ENCODE results near the gene IFRD1. TPM values are rescaled to one million over a fixed set of nuclear protein-coding genes. Genes with fewer than 3 reads are reported as not detected.

The IFRD1 gene, protein sequence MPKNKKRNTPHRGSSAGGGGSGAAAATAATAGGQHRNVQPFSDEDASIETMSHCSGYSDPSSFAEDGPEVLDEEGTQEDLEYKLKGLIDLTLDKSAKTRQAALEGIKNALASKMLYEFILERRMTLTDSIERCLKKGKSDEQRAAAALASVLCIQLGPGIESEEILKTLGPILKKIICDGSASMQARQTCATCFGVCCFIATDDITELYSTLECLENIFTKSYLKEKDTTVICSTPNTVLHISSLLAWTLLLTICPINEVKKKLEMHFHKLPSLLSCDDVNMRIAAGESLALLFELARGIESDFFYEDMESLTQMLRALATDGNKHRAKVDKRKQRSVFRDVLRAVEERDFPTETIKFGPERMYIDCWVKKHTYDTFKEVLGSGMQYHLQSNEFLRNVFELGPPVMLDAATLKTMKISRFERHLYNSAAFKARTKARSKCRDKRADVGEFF
- total RNA-seq: 25.5 and 30.3 TPM in 2 replicates

GRCh38 chr7:112449902-112450806, at the start of gene IFRD1:
IFRD1 (plus strand) TSS chr7:112450460; CDS start chr7:112450689, 229 bp downstream.
- DNase-seq (ENCODE audit: low read depth in 2 of 2): peak; percentile 93 to 99

DNA sequence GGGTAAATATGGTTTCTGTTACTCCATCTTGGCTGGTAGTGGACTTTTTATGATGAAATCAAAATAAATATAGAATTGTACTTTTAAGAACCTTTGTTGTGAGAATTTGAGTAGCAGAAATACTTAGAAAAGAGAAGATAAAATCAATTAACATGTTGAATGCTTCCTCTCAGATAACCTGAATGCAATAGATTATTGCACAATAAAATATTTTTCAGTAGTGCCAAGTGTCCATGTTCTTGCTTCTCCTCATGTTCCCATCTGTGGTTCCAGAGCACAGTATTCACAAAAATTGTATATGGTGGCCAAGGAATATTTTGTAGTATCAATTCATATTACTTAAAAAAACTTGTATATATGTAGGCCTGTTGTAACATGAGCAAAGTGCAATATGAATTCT, 45.9 kb upstream of the IFRD1 start:
- DNase-seq (ENCODE audit: low read depth in 2 of 2): no peak

DNA sequence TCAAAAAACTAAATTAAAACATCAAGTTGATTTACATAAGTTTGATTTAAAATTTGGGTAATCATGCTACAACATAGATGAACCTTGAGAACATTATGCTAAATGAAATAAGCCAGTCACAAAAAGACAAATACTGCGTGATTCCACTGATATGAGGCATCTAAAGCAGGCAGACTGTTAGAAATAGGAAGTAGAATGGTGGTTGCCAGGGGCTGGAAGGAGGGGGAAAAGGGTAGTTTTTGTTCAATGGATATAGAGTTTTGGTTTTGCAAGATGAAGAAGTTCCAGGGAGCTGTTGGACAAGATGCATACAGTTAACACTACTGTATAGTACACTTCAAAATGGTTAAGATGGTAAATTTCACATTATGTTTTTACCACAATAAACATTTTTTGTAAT, 45.0 kb upstream of the IFRD1 start:
- no peak for DNase-seq (ENCODE audit: low read depth in 2 of 2)

GRCh38 chr7:112407261-112407660, 43.0 kb upstream of the IFRD1 start:
- DNase-seq (ENCODE audit: low read depth in 2 of 2): no peak

DNA sequence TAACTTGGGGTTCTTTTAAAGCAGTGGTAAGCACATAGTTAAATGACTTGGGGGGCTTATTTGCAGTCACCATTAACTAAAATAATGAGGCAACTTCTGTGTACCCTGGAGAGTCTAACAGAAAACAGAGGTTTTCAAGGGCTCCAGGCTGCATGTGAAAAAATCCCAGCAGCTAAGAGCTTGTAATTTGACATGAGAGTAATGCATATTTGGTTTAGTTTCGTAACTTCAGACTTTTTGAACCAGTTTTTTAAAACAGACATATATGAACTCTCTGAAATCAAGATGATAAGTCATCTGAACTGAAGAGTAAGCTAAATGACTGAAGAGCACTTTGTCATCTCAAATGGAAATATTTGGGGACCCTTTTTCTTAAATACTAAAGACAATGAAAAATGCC, 40.2 kb upstream of the IFRD1 start:
- no peak for DNase-seq (ENCODE audit: low read depth in 2 of 2)

DNA sequence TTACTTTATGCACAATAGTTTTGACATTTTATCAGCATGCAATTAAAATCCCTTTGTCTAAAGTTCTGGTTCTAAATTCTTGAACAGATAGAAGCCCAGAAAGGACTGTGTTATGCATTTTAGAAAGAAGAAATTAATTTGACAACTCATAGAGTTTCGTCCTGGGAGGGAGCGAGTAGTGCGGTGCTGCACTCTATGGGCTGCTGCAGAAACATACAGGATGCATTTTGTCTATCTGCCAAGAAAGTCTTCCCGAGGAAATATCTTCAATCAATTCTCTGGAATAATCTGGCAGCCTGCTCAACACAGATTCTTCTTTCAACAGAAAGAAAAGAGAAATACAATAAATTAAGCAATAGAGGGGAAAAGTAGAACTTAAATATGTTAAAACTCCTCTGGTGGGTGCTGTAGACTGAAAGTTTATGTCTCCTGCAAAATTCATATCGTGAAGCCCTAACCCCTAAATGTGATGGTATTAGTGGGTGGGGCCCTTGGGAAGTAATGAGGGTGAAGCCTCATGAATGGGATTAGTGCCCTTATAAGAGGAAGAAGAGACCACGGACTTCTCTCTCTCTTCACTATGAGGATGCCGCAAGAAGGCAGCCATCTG, 39.0 kb upstream of the IFRD1 start:
- DNase-seq (ENCODE audit: low read depth in 2 of 2): peak; percentile 38 to 65

DNA sequence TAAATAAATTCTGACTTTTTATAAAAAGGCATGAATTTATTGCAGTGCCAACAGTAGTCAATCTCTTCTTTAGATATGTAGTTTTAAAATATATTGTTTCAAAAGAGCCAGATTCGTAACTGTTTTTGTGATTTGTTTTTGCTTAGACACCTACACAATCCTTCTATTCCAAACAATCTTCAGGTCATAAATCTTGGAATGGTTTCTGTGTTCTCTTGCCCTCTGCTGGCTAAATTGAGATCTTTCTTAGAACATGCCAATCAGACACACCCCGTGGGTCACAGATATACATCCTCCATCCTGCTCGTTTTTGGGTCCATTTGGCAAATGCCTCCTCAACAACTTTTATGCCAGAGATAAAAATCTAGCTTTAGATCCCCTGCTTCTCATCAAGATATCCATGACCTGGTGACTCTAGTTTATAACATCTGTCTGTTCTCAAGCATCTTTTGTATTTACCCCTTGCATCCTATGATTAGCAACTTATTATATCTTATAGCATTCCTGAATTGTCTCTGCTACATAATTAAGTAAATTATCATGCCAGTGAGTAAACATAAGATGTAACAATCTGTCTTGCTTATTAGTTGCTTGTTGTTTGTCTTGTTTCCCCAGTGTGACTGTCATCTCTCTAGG, 35.3 kb upstream of the IFRD1 start:
- peak in 1 of 2 donors; percentile 56 for DNase-seq (ENCODE audit: low read depth in 2 of 2)

DNA sequence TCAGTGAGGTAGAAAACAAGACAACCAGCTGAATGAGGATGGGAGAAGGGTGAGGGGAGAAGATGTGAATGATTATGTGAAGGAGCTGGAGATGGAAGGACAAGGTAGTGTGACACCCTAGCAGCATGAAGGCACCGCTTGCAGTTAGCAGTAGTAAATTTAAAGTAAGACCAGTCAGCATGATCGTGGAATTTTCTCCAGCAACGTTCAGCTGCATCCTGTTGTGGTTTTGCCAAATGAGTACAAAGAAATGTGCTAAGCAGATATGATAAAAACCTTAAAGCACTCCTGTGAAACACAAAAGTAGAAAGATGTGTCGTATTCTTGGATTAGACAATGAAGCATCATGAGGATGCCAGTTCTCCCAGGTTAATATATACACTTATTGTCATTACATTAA, 34.1 kb upstream of the IFRD1 start:
- peak in 1 of 2 donors; percentile 77 for DNase-seq (ENCODE audit: low read depth in 2 of 2)

GRCh38 chr7:112419543-112420130, 30.6 kb upstream of the IFRD1 start:
- no peak for DNase-seq (ENCODE audit: low read depth in 2 of 2)

- peak in 1 of 2 donors; percentile 27 for DNase-seq (ENCODE audit: low read depth in 2 of 2)
These were observed 29.9 kb upstream of the IFRD1 start for GRCh38 chr7:112420236-112420861.

- peak in 1 of 2 donors; percentile 12 for DNase-seq (ENCODE audit: low read depth in 2 of 2)
These were observed 28.4 kb upstream of the IFRD1 start for GRCh38 chr7:112421666-112422486.

- DNase-seq (ENCODE audit: low read depth in 2 of 2): peak; percentile 30 to 92
These were observed 27.3 kb upstream of the IFRD1 start for GRCh38 chr7:112422842-112423496.

- no peak for DNase-seq (ENCODE audit: low read depth in 2 of 2)
These were observed 26.3 kb upstream of the IFRD1 start for GRCh38 chr7:112423987-112424386.

- DNase-seq (ENCODE audit: low read depth in 2 of 2): no peak
These were observed 22.3 kb upstream of the IFRD1 start for GRCh38 chr7:112427984-112428383.

GRCh38 chr7:112428715-112429114, 21.5 kb upstream of the IFRD1 start:
- DNase-seq (ENCODE audit: low read depth in 2 of 2): no peak

GRCh38 chr7:112430649-112431048, 19.6 kb upstream of the IFRD1 start:
- no peak for DNase-seq (ENCODE audit: low read depth in 2 of 2)

GRCh38 chr7:112431803-112432202, 18.5 kb upstream of the IFRD1 start:
- DNase-seq (ENCODE audit: low read depth in 2 of 2): no peak

GRCh38 chr7:112433289-112433688, 17.0 kb upstream of the IFRD1 start:
- DNase-seq (ENCODE audit: low read depth in 2 of 2): no peak

GRCh38 chr7:112437072-112437471, 13.2 kb upstream of the IFRD1 start:
- no peak for DNase-seq (ENCODE audit: low read depth in 2 of 2)
